Measurements from ENCODE around the gene PGA3. TPM values are rescaled to one million over a fixed set of nuclear protein-coding genes. Genes with fewer than 3 reads are reported as not detected.
"Not testable (repeated sequence)": the region's sequence is repeated elsewhere in the genome, so short reads cannot be mapped to it uniquely, and the experiment has no call there.

PGA3 gene
- total and polyA plus RNA-seq, 2 of the 8 experiments (the other 6 are each of a cell fraction or from before 2014, with no cell fraction given) = not detected

- H4K5ac ChIP-seq (ENCODE audit: insufficient read length, low read depth, low read length); H3K36me3 ChIP-seq (ENCODE audit: control insufficient read depth in 2 of 4, insufficient read depth in 4 of 4, low read length in 3 of 4); H3K4ac ChIP-seq (replicated peaks; ENCODE audit: insufficient read length, low read depth, low read length); H3K27ac ChIP-seq (ENCODE audit: low read depth, low read length); H3K79me2 ChIP-seq (ENCODE audit: control insufficient read depth in 1 of 2, insufficient read depth in 2 of 2, low read length in 2 of 2); H2BK12ac ChIP-seq (ENCODE audit: low read depth, low read length); H2BK5ac ChIP-seq (ENCODE audit: low read depth, low read length); POLR2A ChIA-PET (ENCODE audit: partially characterized antibody); H3K27me3 ChIP-seq (replicated peaks in 1 of 4; ENCODE audit: control insufficient read depth in 3 of 4, extremely low read depth in 1 of 4, insufficient read depth in 3 of 4, low read length in 3 of 4); H3K9ac ChIP-seq (replicated peaks in 1 of 4; ENCODE audit: extremely low read depth in 1 of 4, low read depth in 3 of 4, low read length in 3 of 4); FAIRE-seq; H3K79me1 ChIP-seq (ENCODE audit: low read depth, low read length); H3K4me3 ChIP-seq (ENCODE audit: extremely low read depth in 1 of 4, insufficient read depth in 2 of 4, low read depth in 3 of 4, low read length in 4 of 4); H3K9me3 ChIP-seq (ENCODE audit: insufficient read depth in 2 of 2, low read depth in 1 of 2, low read length in 1 of 2); H3K56ac ChIP-seq (replicated peaks; ENCODE audit: insufficient read length, low read depth, low read length); H2BK15ac ChIP-seq (ENCODE audit: low read length); H3K23ac ChIP-seq (ENCODE audit: insufficient read length); H4K8ac ChIP-seq (ENCODE audit: extremely low read depth, insufficient read depth, low read length); H2AK5ac ChIP-seq (ENCODE audit: low read depth, low read length); H2BK20ac ChIP-seq (ENCODE audit: low read length); DNase-seq (ENCODE audit: low read depth in 1 of 2, low spot score in 2 of 2); H3K14ac ChIP-seq (ENCODE audit: insufficient read length); H3K23me2 ChIP-seq (ENCODE audit: low read depth, low read length); H2BK120ac ChIP-seq (replicated peaks; ENCODE audit: low read depth, low read length); CTCF ChIA-PET (ENCODE audit: partially characterized antibody); H3K4me1 ChIP-seq (replicated peaks in 1 of 4; ENCODE audit: control insufficient read depth in 3 of 4, insufficient read depth in 4 of 4, low read length in 3 of 4); H3K18ac ChIP-seq (ENCODE audit: extremely low read depth, low read length); H3K4me2 ChIP-seq (ENCODE audit: insufficient read depth in 1 of 2, low read depth in 2 of 2, low read length in 2 of 2); H4K20me1 ChIP-seq (replicated peaks in 1 of 2; ENCODE audit: control insufficient read depth in 1 of 2, insufficient read depth in 2 of 2, low read length in 2 of 2); H2AFZ ChIP-seq (ENCODE audit: low read length); H4K91ac ChIP-seq (replicated peaks; ENCODE audit: insufficient read length, low read length): not testable (repeated sequence)
- no CpG with 5 or more reads among the region's 10 CpGs for WGBS, 2 experiments (ENCODE audit: extremely low coverage in 1 of 2, insufficient coverage in 1 of 2, insufficient read length in 1 of 2, insufficient replicate concordance in 2 of 2, low coverage in 1 of 2, low lambda C conversion rate in 2 of 2, missing lambda C conversion rate in 1 of 2)
Measured at GRCh38 chr11:61245284-61245964, 42.1 kb downstream of the PGA3 start.

DNA sequence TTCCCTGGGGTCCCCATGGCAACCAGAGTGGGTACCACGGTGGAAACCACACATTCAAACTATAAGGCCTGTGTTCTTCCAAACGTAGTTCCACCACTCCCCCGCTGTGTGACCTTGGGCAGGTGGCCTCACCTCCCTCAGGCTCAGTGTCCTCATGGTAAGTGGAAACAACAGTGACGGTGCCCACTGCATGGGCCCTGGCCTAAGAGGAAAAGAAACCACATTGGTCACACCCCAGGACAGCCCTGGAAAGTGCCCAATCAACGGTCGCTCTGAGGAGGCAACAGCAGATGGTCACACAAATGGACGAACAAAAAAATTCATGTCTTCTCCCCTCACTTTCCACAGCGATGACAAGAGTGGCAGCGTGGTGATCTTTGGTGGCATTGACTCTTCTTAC, 44.8 kb downstream of the PGA3 start:
- H3K4ac ChIP-seq (replicated peaks; ENCODE audit: insufficient read length, low read depth, low read length); FAIRE-seq; H2BK12ac ChIP-seq (ENCODE audit: low read depth, low read length); H3K27me3 ChIP-seq (replicated peaks in 1 of 4; ENCODE audit: control insufficient read depth in 3 of 4, extremely low read depth in 1 of 4, insufficient read depth in 3 of 4, low read length in 3 of 4); H3K27ac ChIP-seq (ENCODE audit: low read depth, low read length); H3K79me1 ChIP-seq (ENCODE audit: low read depth, low read length); H2BK120ac ChIP-seq (replicated peaks; ENCODE audit: low read depth, low read length); H2BK15ac ChIP-seq (ENCODE audit: low read length); H3K23ac ChIP-seq (ENCODE audit: insufficient read length); H3K4me1 ChIP-seq (replicated peaks in 1 of 4; ENCODE audit: control insufficient read depth in 3 of 4, insufficient read depth in 4 of 4, low read length in 3 of 4); H4K5ac ChIP-seq (ENCODE audit: insufficient read length, low read depth, low read length); DNase-seq (ENCODE audit: low read depth in 1 of 2, low spot score in 2 of 2); H2AK5ac ChIP-seq (ENCODE audit: low read depth, low read length); H3K79me2 ChIP-seq (ENCODE audit: control insufficient read depth in 1 of 2, insufficient read depth in 2 of 2, low read length in 2 of 2); H3K23me2 ChIP-seq (ENCODE audit: low read depth, low read length); H2AFZ ChIP-seq (ENCODE audit: low read length); H3K56ac ChIP-seq (replicated peaks; ENCODE audit: insufficient read length, low read depth, low read length); H3K9ac ChIP-seq (replicated peaks in 1 of 4; ENCODE audit: extremely low read depth in 1 of 4, low read depth in 3 of 4, low read length in 3 of 4); H3K36me3 ChIP-seq (ENCODE audit: control insufficient read depth in 2 of 4, insufficient read depth in 4 of 4, low read length in 3 of 4); H3K14ac ChIP-seq (ENCODE audit: insufficient read length); POLR2A ChIA-PET (ENCODE audit: partially characterized antibody); H4K8ac ChIP-seq (ENCODE audit: extremely low read depth, insufficient read depth, low read length); H2BK5ac ChIP-seq (ENCODE audit: low read depth, low read length); H3K4me3 ChIP-seq (ENCODE audit: extremely low read depth in 1 of 4, insufficient read depth in 2 of 4, low read depth in 3 of 4, low read length in 4 of 4); H4K91ac ChIP-seq (replicated peaks; ENCODE audit: insufficient read length, low read length); H3K18ac ChIP-seq (ENCODE audit: extremely low read depth, low read length); H3K4me2 ChIP-seq (ENCODE audit: insufficient read depth in 1 of 2, low read depth in 2 of 2, low read length in 2 of 2); H3K9me3 ChIP-seq (ENCODE audit: insufficient read depth in 2 of 2, low read depth in 1 of 2, low read length in 1 of 2); H2BK20ac ChIP-seq (ENCODE audit: low read length); H4K20me1 ChIP-seq (replicated peaks in 1 of 2; ENCODE audit: control insufficient read depth in 1 of 2, insufficient read depth in 2 of 2, low read length in 2 of 2): not testable (repeated sequence)
- CTCF ChIA-PET (ENCODE audit: partially characterized antibody) = interaction anchor here (4.8 kb wide), 1 partner anchor 137 kb away, joined by 19 read pairs; no protein-coding TSS in a partner anchor
- 88% methylated on average over 8 of the region's 9 CpGs; no CpG with 5 or more reads in 1 of the 2 experiments for WGBS, 2 experiments (ENCODE audit: extremely low coverage in 1 of 2, insufficient coverage in 1 of 2, insufficient read length in 1 of 2, insufficient replicate concordance in 2 of 2, low coverage in 1 of 2, low lambda C conversion rate in 2 of 2, missing lambda C conversion rate in 1 of 2)

All from H1 (cell line).